Endodermal cell (in vitro differentiated cells): ENCODE measurements around the gene TMEM41B. TPM values are rescaled to one million over a fixed set of nuclear protein-coding genes. Genes with fewer than 3 reads are reported as not detected.

Experiments used
- DNase-seq: peaks from one replicate; pipeline ENCODE4 v3.0.0-alpha.2; 2017
- H3K27ac ChIP-seq: 2 replicates; pipeline ENCODE4 v1.5.1; 2013; ENCODE audit warnings: mild to moderate bottlenecking, low read depth, low read length, moderate library complexity
- H3K27me3 ChIP-seq: 2 replicates; pipeline ENCODE4 v1.6.1; 2013; ENCODE audit warnings: mild to moderate bottlenecking, low read length, moderate library complexity; ENCODE audit not compliant: insufficient read depth, control insufficient read depth, poor library complexity, severe bottlenecking
- H3K36me3 ChIP-seq: 2 replicates; pipeline ENCODE4 v1.7.0; 2013; ENCODE audit warnings: mild to moderate bottlenecking, low read length, moderate library complexity; ENCODE audit not compliant: control insufficient read depth, insufficient read depth
- H3K4me1 ChIP-seq: one replicate; pipeline ENCODE4 v1.7.0; 2013; ENCODE audit warnings: low read length; ENCODE audit not compliant: control insufficient read depth, insufficient read depth
- H3K4me3 ChIP-seq: 2 replicates; pipeline ENCODE4 v1.5.1; 2013; ENCODE audit warnings: mild to moderate bottlenecking, low read length, moderate library complexity
- H3K9ac ChIP-seq: 2 replicates; pipeline ENCODE4 v1.6.1; 2013; ENCODE audit warnings: mild to moderate bottlenecking, low read length, moderate library complexity; ENCODE audit not compliant: poor library complexity, severe bottlenecking; ENCODE audit errors: extremely low read depth
- H3K9me3 ChIP-seq: 2 replicates; pipeline ENCODE4 v1.6.1; 2013; ENCODE audit warnings: mild to moderate bottlenecking, low read length, moderate library complexity; ENCODE audit not compliant: control insufficient read depth
- H3K27ac Mint-ChIP-seq: 2 replicates; pipeline ENCODE4 v1.8.0; 2020; ENCODE audit warnings: mixed read lengths
- H3K27me3 Mint-ChIP-seq: 2 replicates; pipeline ENCODE4 v1.8.0; 2021; ENCODE audit warnings: mild to moderate bottlenecking, mixed read lengths; ENCODE audit not compliant: insufficient read depth
- H3K36me3 Mint-ChIP-seq: 2 replicates; pipeline ENCODE4 v1.8.0; 2020; ENCODE audit warnings: low read depth, mixed read lengths
- H3K4me1 Mint-ChIP-seq: 2 replicates; pipeline ENCODE4 v1.8.0; 2020; ENCODE audit warnings: mixed read lengths
- H3K4me3 Mint-ChIP-seq: 2 replicates; pipeline ENCODE4 v1.8.0; 2020; ENCODE audit warnings: mild to moderate bottlenecking, moderate library complexity, mixed read lengths
- H3K9me3 Mint-ChIP-seq: 2 replicates; pipeline ENCODE4 v1.8.0; 2020; ENCODE audit warnings: mild to moderate bottlenecking, mixed read lengths
- CTCF ChIP-seq: fragments of 200-600 bp; sonication (generic); conservative IDR thresholded peaks from 2 replicates; pipeline ENCODE4 v1.5.0; 2021; ENCODE audit warnings: antibody characterized with exemption, mild to moderate bottlenecking
- WGBS, 2 experiments: methylation state at CpG; one replicate each; pipeline versions ENCODE4 v1.1.5 to v1.1.7; 2013; ENCODE audit warnings: missing lambda C conversion rate in 2 of 2, mixed read lengths in 1 of 2; ENCODE audit not compliant: insufficient coverage in 1 of 2, insufficient read length in 1 of 2; 5-methylcytosine and 5-hydroxymethylcytosine counted together
- total RNA-seq, 2 donors: library from RNA; stranded (reverse); fragmentation: NEBNext Ultra II Directional in 1 of 2; extraction: Animal tissue kit (Norgen Biotek cat#: 25700) in 1 of 2; gene quantifications; 2 replicates in 1 of 2; 3 replicates in 1 of 2; pipeline ENCODE4 v1.2.1, GENCODE V29; 2021

The TMEM41B gene
- total RNA-seq, 2 donors from 2014 or later: 67.8 to 68.0 TPM

- Mint-ChIP-seq H3K27me3 (no peaks in the 10 kb centered on the region), H3K4me1 (no peaks in the 10 kb centered on the region), H3K4me3 (no peak overlapping the region), H3K27ac (no peak overlapping the region), H3K9me3 (no peaks in the 10 kb centered on the region), H3K36me3 (peaks cover 16% of the 10 kb centered on the region)
- no peak for TF ChIP-seq CTCF
- Histone ChIP-seq H3K4me3 (no peak overlapping the region), H3K4me1 (no peaks in the 10 kb centered on the region), H3K9ac (no peak overlapping the region), H3K9me3 (no peaks in the 10 kb centered on the region), H3K27ac (no peak overlapping the region), H3K36me3 (peaks cover 27% of the 10 kb centered on the region), H3K27me3 (no peaks in the 10 kb centered on the region)
- no peak for DNase-seq
- 92 to 97% methylated on average over 5 of the region's 10 CpGs for WGBS, 2 experiments
Observed at GRCh38 chr11:9301720-9302119, 12.7 kb downstream of the TMEM41B start.

GRCh38 chr11:9293646-9294045 lies 20.7 kb downstream of the TMEM41B start:
- no peak overlapping the region for H3K4me3 Mint-ChIP-seq
- no peaks in the 10 kb centered on the region for H3K9me3 Mint-ChIP-seq
- no peaks in the 10 kb centered on the region for H3K4me1 Mint-ChIP-seq
- no peaks in the 10 kb centered on the region for H3K4me1 ChIP-seq
- H3K9me3 ChIP-seq: no peaks in the 10 kb centered on the region
- H3K27ac Mint-ChIP-seq: no peak overlapping the region
- H3K36me3 Mint-ChIP-seq: peaks cover 53% of the 10 kb centered on the region
- H3K27me3 ChIP-seq: no peaks in the 10 kb centered on the region
- peaks cover 64% of the 10 kb centered on the region for H3K36me3 ChIP-seq
- DNase-seq: no peak
- no peak overlapping the region for H3K27ac ChIP-seq
- no peak for TF ChIP-seq CTCF
- H3K27me3 Mint-ChIP-seq: no peaks in the 10 kb centered on the region
- no peak overlapping the region for H3K4me3 ChIP-seq
- H3K9ac ChIP-seq: no peak overlapping the region
- WGBS, 2 experiments: 96 to 97% methylated on average over 7 of the region's 7 CpGs

- WGBS, 2 experiments: 92 to 96% methylated on average over 5 to 14 of the region's 14 CpGs
- no peaks in the 10 kb centered on the region for H3K4me1 ChIP-seq
Observed at GRCh38 chr11:9285850-9286587, 28.4 kb downstream of the TMEM41B start.

More at GRCh38 chr11:9285850-9286587, 28.4 kb downstream of the TMEM41B start:
- Mint-ChIP-seq H3K27ac (no peak overlapping the region), H3K36me3 (peaks cover 66% of the 10 kb centered on the region), H3K27me3 (no peaks in the 10 kb centered on the region), H3K9me3 (no peaks in the 10 kb centered on the region), H3K4me3 (no peak overlapping the region), H3K4me1 (no peaks in the 10 kb centered on the region)
- H3K27ac ChIP-seq: no peak overlapping the region
- H3K36me3 ChIP-seq: peaks cover 82% of the 10 kb centered on the region
- no peak for DNase-seq
- TF ChIP-seq CTCF: no peak
- H3K9ac ChIP-seq: no peak overlapping the region
- no peaks in the 10 kb centered on the region for H3K9me3 ChIP-seq
- H3K4me3 ChIP-seq: no peak overlapping the region
- no peaks in the 10 kb centered on the region for H3K27me3 ChIP-seq
